CD14-positive monocyte (primary cell): ENCODE results near the gene SLMAP. TPM values are rescaled to one million over a fixed set of nuclear protein-coding genes. Genes with fewer than 3 reads are reported as not detected.

Source experiments
- DNase-seq, 3 donors: peaks; one replicate each; pipeline ENCODE4 v3.0.0-alpha.2; 2011 to 2022
- H2AFZ ChIP-seq: 2 replicates; pipeline ENCODE4 v1.6.0; 2012; ENCODE audit warnings: mild to moderate bottlenecking, low read depth, low read length, inconsistent platforms; ENCODE audit not compliant: insufficient read depth, poor library complexity, severe bottlenecking
- H3K27ac ChIP-seq, 2 donors: 1 replicate in 1 of 2; 2 replicates in 1 of 2; pipeline ENCODE4 v1.5.1; 2012 to 2013; ENCODE audit warnings: low read length in 2 of 2, control low read depth in 1 of 2, inconsistent platforms in 1 of 2, low read depth in 1 of 2, mild to moderate bottlenecking in 1 of 2
- H3K27me3 ChIP-seq, 2 donors: one replicate each; pipeline versions ENCODE4 v1.6.0 to v1.6.1; 2011 to 2013; ENCODE audit warnings: low read length in 2 of 2; ENCODE audit not compliant: control insufficient read depth in 2 of 2, insufficient read depth in 2 of 2
- H3K36me3 ChIP-seq, 2 donors: replicated peaks in 1 of 2; 1 replicate in 1 of 2; 2 replicates in 1 of 2; pipeline versions ENCODE4 v1.5.1 to v1.6.1; 2012 to 2013; ENCODE audit warnings: low read length in 2 of 2, control low read depth in 1 of 2, inconsistent platforms in 1 of 2, mild to moderate bottlenecking in 1 of 2; ENCODE audit not compliant: insufficient read depth in 2 of 2, control insufficient read depth in 1 of 2
- H3K4me1 ChIP-seq, 2 donors: 1 replicate in 1 of 2; 2 replicates in 1 of 2; pipeline versions ENCODE4 v1.5.1 to v1.6.1; 2012 to 2013; ENCODE audit warnings: low read length in 2 of 2, control low read depth in 1 of 2, inconsistent platforms in 1 of 2, mild to moderate bottlenecking in 1 of 2, moderate library complexity in 1 of 2; ENCODE audit not compliant: insufficient read depth in 2 of 2, control insufficient read depth in 1 of 2
- H3K4me2 ChIP-seq: replicated peaks from 2 replicates; pipeline ENCODE3; 2012; ENCODE audit warnings: low read length, moderate library complexity, mild to moderate bottlenecking; ENCODE audit not compliant: poor library complexity, severe bottlenecking; ENCODE audit errors: extremely low read depth
- H3K4me3 ChIP-seq, 3 experiments: fragments of 200-600 bp in 1 of 3; sonication (generic) in 1 of 3; replicated peaks in 1 of 3; 1 replicate in 2 of 3; 2 replicates in 1 of 3; pipeline ENCODE4 v1.5.1; 2011 to 2013; ENCODE audit warnings: low read length in 3 of 3, mild to moderate bottlenecking in 3 of 3, control low read depth in 2 of 3, low read depth in 2 of 3, inconsistent platforms in 1 of 3, moderate library complexity in 1 of 3
- H3K79me2 ChIP-seq: 2 replicates; pipeline ENCODE4 v1.6.0; 2012; ENCODE audit warnings: mild to moderate bottlenecking, control low read depth, inconsistent platforms, low read length, moderate library complexity; ENCODE audit not compliant: insufficient read depth
- H3K9ac ChIP-seq: 2 replicates; pipeline ENCODE4 v1.6.0; 2017; ENCODE audit warnings: low read length, mild to moderate bottlenecking; ENCODE audit not compliant: insufficient read depth, poor library complexity, severe bottlenecking
- H3K9me3 ChIP-seq, 2 donors: replicated peaks in 1 of 2; 1 replicate in 1 of 2; 2 replicates in 1 of 2; pipeline versions ENCODE4 v1.5.1 to v1.6.1; 2012 to 2013; ENCODE audit warnings: low read length in 2 of 2, control low read depth in 1 of 2; ENCODE audit not compliant: control insufficient read depth in 1 of 2, insufficient read depth in 1 of 2
- H4K20me1 ChIP-seq: 2 replicates; pipeline ENCODE4 v1.6.0; 2012; ENCODE audit warnings: mild to moderate bottlenecking, low read length, control low read depth, moderate library complexity; ENCODE audit not compliant: insufficient read depth
- H3K27ac Mint-ChIP-seq, 7 donors: one replicate each; pipeline ENCODE4 v1.8.0; 2020; ENCODE audit warnings: mild to moderate bottlenecking in 7 of 7, mixed read lengths in 7 of 7, moderate library complexity in 6 of 7, inconsistent platforms in 2 of 7
- H3K27me3 Mint-ChIP-seq, 3 donors: one replicate each; pipeline ENCODE4 v1.8.0; 2021 to 2022; ENCODE audit warnings: low read depth in 3 of 3, mild to moderate bottlenecking in 3 of 3, mixed read lengths in 3 of 3, moderate library complexity in 3 of 3, inconsistent platforms in 1 of 3
- H3K36me3 Mint-ChIP-seq, 2 donors: one replicate each; pipeline ENCODE4 v1.8.0; 2020; ENCODE audit warnings: mixed read lengths in 2 of 2, inconsistent platforms in 1 of 2, mild to moderate bottlenecking in 1 of 2
- H3K4me1 Mint-ChIP-seq: one replicate; pipeline ENCODE4 v1.8.0; 2020; ENCODE audit warnings: mild to moderate bottlenecking, mixed read lengths
- H3K4me3 Mint-ChIP-seq, 2 donors: one replicate each; pipeline ENCODE4 v1.8.0; 2020; ENCODE audit warnings: mild to moderate bottlenecking in 2 of 2, mixed read lengths in 2 of 2, moderate library complexity in 1 of 2
- H3K9me3 Mint-ChIP-seq, 7 donors: one replicate each; pipeline ENCODE4 v1.8.0; 2020 to 2022; ENCODE audit warnings: mixed read lengths in 7 of 7, mild to moderate bottlenecking in 6 of 7, moderate library complexity in 6 of 7, inconsistent platforms in 2 of 7
- CTCF ChIP-seq: fragments of 200-600 bp; IDR thresholded peaks from one replicate; pipeline ENCODE4 v1.8.0; 2022; ENCODE audit warnings: antibody characterized with exemption, mild to moderate bottlenecking
- WGBS: methylation state at CpG from one replicate; pipeline ENCODE4 v1.1.5; 2013; ENCODE audit warnings: missing lambda C conversion rate; ENCODE audit not compliant: insufficient coverage; 5-methylcytosine and 5-hydroxymethylcytosine counted together
- intact Hi-C, 2 donors: fragments of 100-400 bp; cut with micrococcal nuclease; formaldehyde crosslinking; loops; one replicate each; pipeline versions ENCODE4 v1.15.0 to v1.15.1; 2023
- polyA plus RNA-seq, 3 donors: library from polyadenylated mRNA; depleted of rRNA in 1 of 3; unstranded in 2 of 3; stranded (reverse) in 1 of 3; fragments of 300-500 nt in 2 of 3; fragments of >200 nt in 1 of 3; fragmentation: Illumina TruSeq in 2 of 3; gene quantifications; 1 replicate in 2 of 3; 2 replicates in 1 of 3; pipeline ENCODE4 v1.2.3, GENCODE V29; 2012 to 2021

SLMAP gene
- polyA plus RNA-seq, 3 donors: 12.3 to 17.6 (median 16.1) TPM

GRCh38 chr3:57851304-57851703 is 95.2 kb downstream of the SLMAP start:
- Histone ChIP-seq H3K4me3 (no peak overlapping the region), H3K79me2 (no peaks in the 10 kb centered on the region), H3K9me3 (peaks cover 9 to 11% of the 10 kb centered on the region in 2 donors), H3K4me2 (no peak overlapping the region), H3K27me3 (no peaks in the 10 kb centered on the region), H3K4me1 (no peaks in the 10 kb centered on the region), H2AFZ (no peak overlapping the region), H3K36me3 (peaks cover 21 to 66% of the 10 kb centered on the region in 2 donors), H4K20me1 (no peaks in the 10 kb centered on the region), H3K9ac (no peak overlapping the region), H3K27ac (no peak overlapping the region)
- no peak for DNase-seq
- intact Hi-C loops: no loop called here
- Mint-ChIP-seq H3K27ac (no peak overlapping the region), H3K27me3 (no peaks in the 10 kb centered on the region), H3K4me3 (no peak overlapping the region), H3K9me3 (peaks cover 7 to 13% (median 12%) of the 10 kb centered on the region in 7 donors), H3K36me3 (peaks cover 20 to 42% of the 10 kb centered on the region in 2 donors), H3K4me1 (no peaks in the 10 kb centered on the region)
- 100% methylated on average over 1 of the region's 6 CpGs for WGBS
- TF ChIP-seq CTCF: no peak

DNA sequence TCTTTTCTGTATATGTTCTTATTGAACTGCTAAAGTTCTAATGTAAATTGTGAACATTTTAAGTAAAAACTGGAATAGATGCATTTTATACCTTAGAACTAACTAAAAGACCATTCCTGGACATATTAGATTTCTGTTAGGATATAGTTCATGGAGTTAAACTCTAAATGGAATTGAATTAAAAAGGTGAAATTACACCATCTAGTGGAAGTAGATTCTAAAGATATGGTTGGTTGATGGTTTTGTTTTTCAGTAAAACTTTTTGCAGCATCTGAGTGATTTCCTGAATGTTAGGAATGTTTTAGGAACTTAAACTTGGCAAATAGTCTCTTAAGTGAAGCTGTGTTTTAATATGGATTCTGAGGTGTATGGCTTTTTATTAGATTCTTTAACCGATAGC is 96.8 kb downstream of the SLMAP start:
- H3K27ac Mint-ChIP-seq: no peak overlapping the region
- Histone ChIP-seq H3K9ac (no peak overlapping the region), H3K4me2 (no peak overlapping the region), H2AFZ (no peak overlapping the region), H3K9me3 (peaks cover 9 to 11% of the 10 kb centered on the region in 2 donors), H4K20me1 (no peaks in the 10 kb centered on the region), H3K4me3 (no peak overlapping the region), H3K27me3 (no peaks in the 10 kb centered on the region), H3K27ac (no peak overlapping the region), H3K36me3 (peaks cover 30 to 78% of the 10 kb centered on the region in 2 donors), H3K79me2 (no peaks in the 10 kb centered on the region), H3K4me1 (no peaks in the 10 kb centered on the region)
- no peak for DNase-seq
- H3K4me3 Mint-ChIP-seq: no peak overlapping the region
- no CpG with 5 or more reads among the region's 1 CpG for WGBS
- peak; percentile 14 for TF ChIP-seq CTCF
- no peaks in the 10 kb centered on the region for H3K4me1 Mint-ChIP-seq
- peaks cover 7 to 13% (median 11%) of the 10 kb centered on the region in 7 donors for H3K9me3 Mint-ChIP-seq
- no peaks in the 10 kb centered on the region for H3K27me3 Mint-ChIP-seq
- intact Hi-C loops: no loop called here
- peaks cover 24 to 42% of the 10 kb centered on the region in 2 donors for H3K36me3 Mint-ChIP-seq
